ENCODE data around the gene NOS1.

Gene NOS1

DNA sequence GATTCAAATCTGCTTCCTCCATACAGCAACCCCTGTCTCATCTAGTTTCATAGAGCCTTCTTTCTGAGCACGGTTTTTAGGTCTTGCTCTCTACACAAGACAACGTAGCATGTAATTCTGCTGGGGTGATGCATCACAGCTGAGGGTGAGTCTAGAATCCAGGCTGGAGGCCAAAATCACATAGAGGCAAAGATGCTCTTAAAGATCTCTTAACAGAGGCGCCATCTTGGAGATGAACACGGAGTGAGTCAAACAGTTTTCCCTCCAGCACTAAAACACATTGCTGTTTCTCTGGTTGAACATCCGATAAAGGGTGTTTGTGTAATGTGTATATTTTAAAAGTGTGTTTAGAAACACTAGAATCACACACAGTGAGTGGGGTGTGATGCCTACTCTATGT lies 78.9 kb downstream of the NOS1 start:
- no peak overlapping the region for H2BK12ac ChIP-seq (ENCODE audit: low read length)
- H4K12ac ChIP-seq (ENCODE audit: low read depth, low read length), result no peak overlapping the region
- H3K14ac ChIP-seq (ENCODE audit: low read length), result no peak overlapping the region
- no peak overlapping the region for H2BK120ac ChIP-seq (ENCODE audit: insufficient read depth, low read length, poor library complexity)
- no peaks in the 10 kb centered on the region for H3K36me3 ChIP-seq (ENCODE audit: control insufficient read depth in 1 of 2, insufficient read depth in 2 of 2, low read length in 2 of 2)
- no peak overlapping the region for H2BK5ac ChIP-seq (ENCODE audit: low read depth, low read length, poor library complexity)
- H4K91ac ChIP-seq (ENCODE audit: low read depth, low read length), result no peak overlapping the region
- no peak overlapping the region for H3K9ac ChIP-seq (ENCODE audit: low read length)
- no peak overlapping the region for H3K4me2 ChIP-seq (ENCODE audit: low read length)
- peak in 1 of 2 donors; percentile 20 for DNase-seq
- no peak overlapping the region for H3K4me3 ChIP-seq (ENCODE audit: low read depth, low read length)
- WGBS (ENCODE audit: extremely low coverage, insufficient coverage, insufficient read length), result no CpG with 5 or more reads among the region's 5 CpGs
- H3K79me1 ChIP-seq (ENCODE audit: low read length), result no peaks in the 10 kb centered on the region
- H3K18ac ChIP-seq (ENCODE audit: low read length), result no peak overlapping the region
- no peak overlapping the region for H2AFZ ChIP-seq (ENCODE audit: insufficient read depth, low read length, poor library complexity)
- no peak overlapping the region for H4K8ac ChIP-seq (ENCODE audit: low read depth, low read length)
- peaks cover 3% of the 10 kb centered on the region for H3K9me3 ChIP-seq (ENCODE audit: insufficient read depth, low read depth, low read length)
- H3K79me2 ChIP-seq (ENCODE audit: control insufficient read depth, insufficient read depth, low read length, poor library complexity), result no peaks in the 10 kb centered on the region
- H3K27me3 ChIP-seq (ENCODE audit: insufficient read depth, low read length), result no peaks in the 10 kb centered on the region
- H3K23ac ChIP-seq (ENCODE audit: low read length), result no peak overlapping the region
- no peak overlapping the region for H2AK5ac ChIP-seq (ENCODE audit: low read length)
- no peaks in the 10 kb centered on the region for H3K4me1 ChIP-seq (ENCODE audit: control insufficient read depth in 1 of 2, insufficient read depth in 2 of 2, low read length in 2 of 2)
- H3K27ac ChIP-seq (ENCODE audit: low read depth, low read length), result no peak overlapping the region
- no peak overlapping the region for H3K4ac ChIP-seq (ENCODE audit: low read depth, low read length)

DNA sequence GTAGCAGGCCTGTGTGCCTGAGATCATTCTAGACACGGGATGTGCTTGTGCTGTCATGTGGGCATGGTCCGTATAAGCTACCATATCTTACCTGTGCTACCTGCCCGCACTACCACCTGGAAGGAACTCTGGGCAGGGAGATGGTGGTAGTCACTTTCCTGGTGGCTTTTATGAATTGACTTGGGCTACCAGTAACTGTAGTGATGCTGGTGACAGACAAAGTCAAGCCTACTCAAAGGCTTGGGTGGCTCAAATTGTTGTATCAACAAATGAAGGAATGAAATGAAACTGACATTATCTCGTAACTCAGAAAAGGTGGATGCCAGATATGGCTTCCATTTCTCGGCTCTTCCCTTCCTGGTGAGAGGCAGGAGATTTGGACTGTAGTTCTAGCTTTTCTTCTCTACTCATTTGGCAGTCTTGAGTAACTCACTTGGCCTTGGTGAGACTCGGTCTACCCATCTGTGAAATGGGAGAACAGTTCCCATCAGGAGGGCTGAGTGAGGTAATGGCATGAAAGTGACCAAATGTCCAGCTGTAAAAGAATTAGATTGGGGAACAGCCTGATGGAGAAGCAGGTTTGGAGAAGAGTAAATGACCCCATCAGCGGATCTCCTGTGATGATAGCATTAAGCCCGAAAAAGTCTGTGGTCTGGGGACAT lies 81.3 kb downstream of the NOS1 start:
- Histone ChIP-seq H2BK5ac (ENCODE audit: low read depth, low read length, poor library complexity) (no peak overlapping the region), H3K4me1 (ENCODE audit: control insufficient read depth in 1 of 2, insufficient read depth in 2 of 2, low read length in 2 of 2) (no peaks in the 10 kb centered on the region), H2BK12ac (ENCODE audit: low read length) (no peak overlapping the region), H3K27me3 (ENCODE audit: insufficient read depth, low read length) (no peaks in the 10 kb centered on the region), H4K91ac (ENCODE audit: low read depth, low read length) (no peak overlapping the region), H4K8ac (ENCODE audit: low read depth, low read length) (no peak overlapping the region), H3K79me1 (ENCODE audit: low read length) (no peaks in the 10 kb centered on the region), H3K4me3 (ENCODE audit: low read depth, low read length) (no peak overlapping the region), H3K36me3 (ENCODE audit: control insufficient read depth in 1 of 2, insufficient read depth in 2 of 2, low read length in 2 of 2) (no peaks in the 10 kb centered on the region), H3K4ac (ENCODE audit: low read depth, low read length) (no peak overlapping the region), H3K14ac (ENCODE audit: low read length) (no peak overlapping the region), H3K79me2 (ENCODE audit: control insufficient read depth, insufficient read depth, low read length, poor library complexity) (no peaks in the 10 kb centered on the region), H3K4me2 (ENCODE audit: low read length) (no peak overlapping the region), H3K27ac (ENCODE audit: low read depth, low read length) (no peak overlapping the region), H2AK5ac (ENCODE audit: low read length) (no peak overlapping the region), H2AFZ (ENCODE audit: insufficient read depth, low read length, poor library complexity) (no peak overlapping the region), H3K18ac (ENCODE audit: low read length) (no peak overlapping the region), H2BK120ac (ENCODE audit: insufficient read depth, low read length, poor library complexity) (no peak overlapping the region), H4K12ac (ENCODE audit: low read depth, low read length) (no peak overlapping the region), H3K23ac (ENCODE audit: low read length) (no peak overlapping the region), H3K9me3 (ENCODE audit: insufficient read depth, low read depth, low read length) (peaks cover 3% of the 10 kb centered on the region), H3K9ac (ENCODE audit: low read length) (no peak overlapping the region)
- no peak for DNase-seq
- WGBS (ENCODE audit: extremely low coverage, insufficient coverage, insufficient read length), result no CpG with 5 or more reads among the region's 8 CpGs

DNA sequence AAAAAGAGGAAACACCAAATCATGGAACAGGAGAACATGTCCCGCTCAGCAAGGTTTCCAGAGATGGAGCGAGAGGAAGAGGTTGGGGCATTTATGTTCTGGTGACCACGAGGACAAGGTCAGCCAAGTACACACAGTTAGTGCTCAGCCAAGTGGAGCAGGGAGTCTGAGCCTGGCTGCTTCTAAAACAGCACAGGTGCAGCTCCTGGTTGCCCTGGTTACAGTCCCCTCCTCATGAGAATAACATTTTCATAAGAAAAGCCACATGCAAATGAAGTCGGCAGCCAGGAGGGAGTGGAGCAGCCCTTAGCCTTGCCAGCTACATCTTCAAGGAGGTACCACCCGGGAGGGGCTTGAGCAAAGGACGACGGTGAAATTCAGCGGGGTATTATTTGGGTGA lies 81.8 kb downstream of the NOS1 start:
- Histone ChIP-seq H3K27me3 (ENCODE audit: insufficient read depth, low read length) (no peaks in the 10 kb centered on the region), H2BK5ac (ENCODE audit: low read depth, low read length, poor library complexity) (no peak overlapping the region), H4K8ac (ENCODE audit: low read depth, low read length) (no peak overlapping the region), H2BK12ac (ENCODE audit: low read length) (no peak overlapping the region), H3K4me2 (ENCODE audit: low read length) (no peak overlapping the region), H3K79me1 (ENCODE audit: low read length) (no peaks in the 10 kb centered on the region), H2AK5ac (ENCODE audit: low read length) (no peak overlapping the region), H3K9me3 (ENCODE audit: insufficient read depth, low read depth, low read length) (peaks cover 3% of the 10 kb centered on the region), H3K79me2 (ENCODE audit: control insufficient read depth, insufficient read depth, low read length, poor library complexity) (no peaks in the 10 kb centered on the region), H2AFZ (ENCODE audit: insufficient read depth, low read length, poor library complexity) (no peak overlapping the region), H3K4me1 (ENCODE audit: control insufficient read depth in 1 of 2, insufficient read depth in 2 of 2, low read length in 2 of 2) (no peaks in the 10 kb centered on the region), H3K36me3 (ENCODE audit: control insufficient read depth in 1 of 2, insufficient read depth in 2 of 2, low read length in 2 of 2) (no peaks in the 10 kb centered on the region), H3K14ac (ENCODE audit: low read length) (no peak overlapping the region), H2BK120ac (ENCODE audit: insufficient read depth, low read length, poor library complexity) (no peak overlapping the region), H3K18ac (ENCODE audit: low read length) (no peak overlapping the region), H4K12ac (ENCODE audit: low read depth, low read length) (no peak overlapping the region), H3K4ac (ENCODE audit: low read depth, low read length) (no peak overlapping the region), H3K27ac (ENCODE audit: low read depth, low read length) (no peak overlapping the region), H3K9ac (ENCODE audit: low read length) (no peak overlapping the region), H4K91ac (ENCODE audit: low read depth, low read length) (no peak overlapping the region), H3K23ac (ENCODE audit: low read length) (no peak overlapping the region), H3K4me3 (ENCODE audit: low read depth, low read length) (no peak overlapping the region)
- no CpG with 5 or more reads among the region's 8 CpGs for WGBS (ENCODE audit: extremely low coverage, insufficient coverage, insufficient read length)
- DNase-seq, result no peak

DNA sequence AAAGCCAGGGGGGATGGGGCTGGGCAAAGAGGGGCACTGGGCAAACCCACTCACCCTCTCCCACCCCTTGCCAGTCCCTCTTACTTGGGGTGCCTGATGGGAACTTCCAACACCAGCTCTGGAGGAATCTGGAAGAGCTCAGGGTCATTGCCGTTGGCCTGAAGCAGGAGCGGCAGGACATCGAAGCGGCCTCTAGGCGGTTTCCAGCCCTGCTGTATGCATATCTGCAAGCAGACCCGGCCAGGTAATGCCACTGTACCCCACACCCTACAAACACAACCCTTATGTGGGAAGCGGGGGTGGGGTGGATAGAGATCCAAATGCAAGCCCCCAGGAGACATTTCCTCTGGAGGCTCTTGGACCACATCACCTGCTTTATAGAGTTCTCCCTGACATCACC lies 83.6 kb downstream of the NOS1 start:
- Histone ChIP-seq H4K91ac (ENCODE audit: low read depth, low read length) (no peak overlapping the region), H2BK120ac (ENCODE audit: insufficient read depth, low read length, poor library complexity) (no peak overlapping the region), H3K9ac (ENCODE audit: low read length) (no peak overlapping the region), H3K79me1 (ENCODE audit: low read length) (no peaks in the 10 kb centered on the region), H4K12ac (ENCODE audit: low read depth, low read length) (no peak overlapping the region), H3K4me3 (ENCODE audit: low read depth, low read length) (no peak overlapping the region), H2BK12ac (ENCODE audit: low read length) (no peak overlapping the region), H3K14ac (ENCODE audit: low read length) (no peak overlapping the region), H2AFZ (ENCODE audit: insufficient read depth, low read length, poor library complexity) (no peak overlapping the region), H2AK5ac (ENCODE audit: low read length) (no peak overlapping the region), H3K79me2 (ENCODE audit: control insufficient read depth, insufficient read depth, low read length, poor library complexity) (no peaks in the 10 kb centered on the region), H4K8ac (ENCODE audit: low read depth, low read length) (no peak overlapping the region), H3K9me3 (ENCODE audit: insufficient read depth, low read depth, low read length) (peaks cover 3% of the 10 kb centered on the region), H2BK5ac (ENCODE audit: low read depth, low read length, poor library complexity) (no peak overlapping the region), H3K27me3 (ENCODE audit: insufficient read depth, low read length) (no peaks in the 10 kb centered on the region), H3K27ac (ENCODE audit: low read depth, low read length) (no peak overlapping the region), H3K4me2 (ENCODE audit: low read length) (no peak overlapping the region), H3K18ac (ENCODE audit: low read length) (no peak overlapping the region), H3K4me1 (ENCODE audit: control insufficient read depth in 1 of 2, insufficient read depth in 2 of 2, low read length in 2 of 2) (no peaks in the 10 kb centered on the region), H3K36me3 (ENCODE audit: control insufficient read depth in 1 of 2, insufficient read depth in 2 of 2, low read length in 2 of 2) (no peaks in the 10 kb centered on the region), H3K23ac (ENCODE audit: low read length) (no peak overlapping the region), H3K4ac (ENCODE audit: low read depth, low read length) (no peak overlapping the region)
- no peak for DNase-seq
- no CpG with 5 or more reads among the region's 7 CpGs for WGBS (ENCODE audit: extremely low coverage, insufficient coverage, insufficient read length)

Measured in trophoblast cell (in vitro differentiated cells and primary cell).